ENCODE measurements around the gene SYNJ2BP.

Gene SYNJ2BP

DNA sequence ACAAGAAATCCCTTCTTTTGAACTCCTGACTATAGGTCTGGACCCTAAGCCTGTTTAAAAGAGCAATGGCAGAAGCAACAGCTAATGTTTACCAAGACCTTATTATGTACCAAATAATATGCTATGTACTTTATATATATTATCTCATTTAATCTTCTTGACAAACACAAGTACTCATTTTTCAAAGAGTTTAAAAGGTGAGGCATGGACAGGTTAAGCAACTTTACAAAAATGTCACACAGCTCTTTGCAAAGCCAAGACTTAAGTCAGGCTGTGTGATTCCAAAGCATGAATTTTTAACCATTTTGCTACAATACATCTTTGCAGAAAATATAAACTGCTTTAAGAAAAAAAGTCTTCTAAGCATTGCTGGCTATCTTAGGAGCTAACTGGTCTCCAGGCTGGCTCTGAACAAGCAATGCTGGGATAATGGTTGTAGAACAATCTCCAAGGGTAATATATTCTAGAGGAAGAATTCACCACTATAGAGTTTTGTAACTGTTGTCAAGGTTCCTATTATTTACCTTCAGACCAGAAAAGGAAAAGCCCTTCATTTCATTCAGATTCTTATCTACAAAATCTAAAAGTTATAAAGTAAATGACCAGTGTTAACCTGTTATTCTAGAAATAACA, 22.1 kb downstream of the SYNJ2BP start:
- Histone ChIP-seq H3K4me1 (ENCODE audit: control insufficient read depth, insufficient read depth, low read length, unreplicated experiment) (no peaks in the 10 kb centered on the region), H3K27me3 (ENCODE audit: insufficient read depth, low read length) (no peaks in the 10 kb centered on the region), H3K4me3 (ENCODE audit: low read depth, low read length) (no peak overlapping the region), H3K79me2 (ENCODE audit: control insufficient read depth, insufficient read depth, low read length, unreplicated experiment) (peaks cover 5% of the 10 kb centered on the region), H2AFZ (ENCODE audit: low read length, unreplicated experiment) (no peak overlapping the region), H3K36me3 (ENCODE audit: insufficient read depth, low read length) (peaks cover 3% of the 10 kb centered on the region; the same call in 1 of the 2 replicates), H3K27ac (ENCODE audit: low read depth, low read length) (no peak overlapping the region)

DNA sequence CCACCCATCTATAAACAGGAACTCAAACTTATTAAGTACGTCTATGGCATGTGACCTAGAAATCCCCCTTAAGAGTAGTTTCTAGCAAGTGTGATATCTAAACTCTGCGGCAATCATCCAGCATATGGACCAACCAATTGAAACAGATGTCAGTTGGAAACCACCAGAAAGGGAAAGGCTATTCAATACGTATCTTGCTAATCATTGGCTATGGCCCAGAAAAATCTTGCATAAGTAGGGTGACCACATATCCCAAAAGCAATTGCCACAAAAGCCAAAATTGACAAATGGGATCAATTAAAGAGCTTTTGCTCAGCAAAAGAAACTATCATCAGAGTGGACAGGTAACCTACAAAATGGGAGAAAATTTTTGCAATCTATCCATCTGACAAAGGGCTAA, 24.2 kb downstream of the SYNJ2BP start:
- Histone ChIP-seq H3K79me2 (ENCODE audit: control insufficient read depth, insufficient read depth, low read length, unreplicated experiment) (peaks cover 5% of the 10 kb centered on the region), H2AFZ (ENCODE audit: low read length, unreplicated experiment) (no peak overlapping the region), H3K27me3 (ENCODE audit: insufficient read depth, low read length) (no peaks in the 10 kb centered on the region), H3K4me3 (ENCODE audit: low read depth, low read length) (no peak overlapping the region), H3K36me3 (ENCODE audit: insufficient read depth, low read length) (no peaks in the 10 kb centered on the region), H3K4me1 (ENCODE audit: control insufficient read depth, insufficient read depth, low read length, unreplicated experiment) (no peaks in the 10 kb centered on the region), H3K27ac (ENCODE audit: low read depth, low read length) (no peak overlapping the region)

- no peak overlapping the region for H3K4me3 ChIP-seq (ENCODE audit: low read depth, low read length)
- H3K27ac ChIP-seq (ENCODE audit: low read depth, low read length): no peak overlapping the region
- peaks cover 5% of the 10 kb centered on the region for H3K79me2 ChIP-seq (ENCODE audit: control insufficient read depth, insufficient read depth, low read length, unreplicated experiment)
- no peaks in the 10 kb centered on the region for H3K36me3 ChIP-seq (ENCODE audit: insufficient read depth, low read length)
- H2AFZ ChIP-seq (ENCODE audit: low read length, unreplicated experiment): no peak overlapping the region
- no peaks in the 10 kb centered on the region for H3K4me1 ChIP-seq (ENCODE audit: control insufficient read depth, insufficient read depth, low read length, unreplicated experiment)
- no peaks in the 10 kb centered on the region for H3K27me3 ChIP-seq (ENCODE audit: insufficient read depth, low read length)
Measured at GRCh38 chr14:70391493-70392391, 25.1 kb downstream of the SYNJ2BP start.

DNA sequence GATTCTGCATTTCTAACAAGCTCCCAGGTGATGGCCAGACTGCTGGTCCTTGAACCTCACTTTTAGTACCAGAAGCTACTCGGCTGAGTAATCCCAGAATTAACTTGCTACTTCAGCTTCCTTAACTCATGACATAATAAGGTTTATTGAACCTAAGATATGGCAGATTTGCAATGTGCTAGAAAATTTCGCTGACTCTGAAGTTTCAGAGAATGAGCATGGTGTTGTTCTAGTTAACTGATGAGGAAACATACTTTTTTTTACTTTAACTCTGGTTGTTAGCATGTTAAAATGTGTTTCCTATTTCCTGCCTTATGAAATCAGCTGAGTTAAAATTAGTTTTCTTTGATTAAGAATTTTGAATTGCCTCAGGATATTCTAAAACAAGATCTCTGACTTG, 34.4 kb downstream of the SYNJ2BP start:
- no peaks in the 10 kb centered on the region for H3K27me3 ChIP-seq (ENCODE audit: insufficient read depth, low read length)
- H3K79me2 ChIP-seq (ENCODE audit: control insufficient read depth, insufficient read depth, low read length, unreplicated experiment): no peaks in the 10 kb centered on the region
- no peak overlapping the region for H2AFZ ChIP-seq (ENCODE audit: low read length, unreplicated experiment)
- no peak overlapping the region for H3K27ac ChIP-seq (ENCODE audit: low read depth, low read length)
- H3K4me1 ChIP-seq (ENCODE audit: control insufficient read depth, insufficient read depth, low read length, unreplicated experiment): no peaks in the 10 kb centered on the region
- H3K4me3 ChIP-seq (ENCODE audit: low read depth, low read length): no peak overlapping the region
- H3K36me3 ChIP-seq (ENCODE audit: insufficient read depth, low read length): peaks cover 5% of the 10 kb centered on the region; the same call in 1 of the 2 replicates

DNA sequence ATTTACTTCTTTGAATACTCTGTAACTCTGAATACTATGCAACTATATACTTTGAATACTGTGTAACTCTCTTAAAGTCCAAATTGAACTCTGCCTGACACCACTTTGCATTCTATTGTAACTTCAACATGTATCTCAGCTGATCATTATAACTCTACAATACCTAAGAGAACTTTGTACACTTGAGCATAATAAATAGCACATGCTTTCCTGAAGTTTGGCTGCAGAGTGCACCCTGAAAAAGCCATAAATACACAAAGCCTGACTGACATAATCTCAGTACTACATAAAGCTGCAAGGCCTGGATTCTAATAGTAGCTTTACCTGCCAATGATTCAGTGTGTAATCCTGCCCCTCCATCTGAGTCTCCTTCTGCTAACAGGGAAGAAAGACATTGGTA, 36.1 kb downstream of the SYNJ2BP start:
- H2AFZ ChIP-seq (ENCODE audit: low read length, unreplicated experiment): no peak overlapping the region
- no peaks in the 10 kb centered on the region for H3K79me2 ChIP-seq (ENCODE audit: control insufficient read depth, insufficient read depth, low read length, unreplicated experiment)
- H3K27ac ChIP-seq (ENCODE audit: low read depth, low read length): no peak overlapping the region
- no peaks in the 10 kb centered on the region for H3K4me1 ChIP-seq (ENCODE audit: control insufficient read depth, insufficient read depth, low read length, unreplicated experiment)
- H3K27me3 ChIP-seq (ENCODE audit: insufficient read depth, low read length): no peaks in the 10 kb centered on the region
- H3K4me3 ChIP-seq (ENCODE audit: low read depth, low read length): no peak overlapping the region
- H3K36me3 ChIP-seq (ENCODE audit: insufficient read depth, low read length): peaks cover 5% of the 10 kb centered on the region; the same call in 1 of the 2 replicates

DNA sequence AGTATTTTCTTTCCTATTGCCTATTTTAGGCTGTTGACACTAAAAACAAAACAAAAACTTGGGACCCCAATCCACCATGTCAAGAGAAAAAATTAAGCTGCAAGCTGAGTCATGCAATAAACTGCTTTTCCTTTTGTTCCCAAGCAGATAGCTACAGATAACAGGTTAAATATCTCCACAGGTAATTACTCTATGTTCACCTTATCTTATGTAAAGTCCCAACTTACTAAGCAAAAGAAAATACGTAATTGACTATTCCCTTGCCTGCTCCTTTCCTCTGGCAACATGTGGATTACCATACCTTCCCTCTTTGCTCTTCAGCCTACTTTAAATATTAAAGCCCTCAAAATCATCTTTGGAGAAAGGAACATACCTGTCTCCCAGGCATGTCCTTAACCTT, 38.2 kb downstream of the SYNJ2BP start:
- Histone ChIP-seq H2AFZ (ENCODE audit: low read length, unreplicated experiment) (no peak overlapping the region), H3K4me3 (ENCODE audit: low read depth, low read length) (no peak overlapping the region), H3K79me2 (ENCODE audit: control insufficient read depth, insufficient read depth, low read length, unreplicated experiment) (no peaks in the 10 kb centered on the region), H3K4me1 (ENCODE audit: control insufficient read depth, insufficient read depth, low read length, unreplicated experiment) (no peaks in the 10 kb centered on the region), H3K36me3 (ENCODE audit: insufficient read depth, low read length) (peaks cover 5% of the 10 kb centered on the region; the same call in 1 of the 2 replicates), H3K27ac (ENCODE audit: low read depth, low read length) (no peak overlapping the region), H3K27me3 (ENCODE audit: insufficient read depth, low read length) (no peaks in the 10 kb centered on the region)

All from ACC112 (cell line).